ENCODE measurements around the gene NDUFC2.
"Not testable (repeated sequence)": the region's sequence is repeated elsewhere in the genome, so short reads cannot be mapped to it uniquely, and the experiment has no call there.

NDUFC2 gene

DNA sequence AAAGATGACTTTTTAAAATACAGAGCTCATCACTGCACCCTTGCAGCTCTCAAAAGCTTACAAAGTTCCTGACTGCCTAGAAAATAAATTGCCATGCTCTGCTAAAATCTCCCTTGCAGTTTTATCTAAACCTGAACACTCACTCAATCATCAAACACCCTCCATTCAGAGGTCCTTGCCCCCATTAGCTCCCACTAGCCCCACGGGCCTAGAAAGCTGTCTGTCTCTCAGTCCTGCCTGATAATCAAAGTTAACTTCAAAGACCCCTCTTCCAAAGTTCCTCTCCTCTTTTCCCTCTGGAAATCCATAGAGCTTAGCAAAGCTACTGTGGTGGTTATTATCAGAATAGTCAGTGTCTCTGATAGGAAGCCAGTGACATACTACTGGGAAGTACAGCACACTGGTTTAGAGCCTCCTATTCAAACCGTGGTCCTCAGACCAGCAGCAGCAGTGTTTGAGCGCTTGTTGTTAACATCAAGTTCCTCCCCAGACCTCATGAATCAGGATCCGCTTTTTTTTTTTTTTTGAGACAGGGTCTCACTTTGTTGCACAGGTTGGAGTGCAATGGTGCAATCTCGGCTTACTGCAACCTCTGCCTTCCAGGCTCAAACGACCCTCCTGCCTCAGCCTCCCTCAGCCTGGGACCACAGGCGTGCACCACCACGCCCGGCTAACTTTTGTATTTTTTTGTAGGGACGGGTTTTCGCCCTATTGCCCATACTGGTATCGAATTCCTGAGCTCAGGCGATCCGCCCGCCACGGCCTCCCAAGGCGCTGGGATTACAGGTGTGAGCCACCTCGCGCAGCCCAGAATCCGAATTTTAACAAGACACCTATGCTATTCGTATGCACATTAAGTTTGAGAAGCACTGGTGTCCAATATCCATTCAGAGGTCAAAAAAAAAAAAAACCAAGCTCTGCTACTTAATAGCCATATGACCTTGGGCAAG is 1.2 kb downstream of the NDUFC2 start:
- no peak for DNase-seq

DNA sequence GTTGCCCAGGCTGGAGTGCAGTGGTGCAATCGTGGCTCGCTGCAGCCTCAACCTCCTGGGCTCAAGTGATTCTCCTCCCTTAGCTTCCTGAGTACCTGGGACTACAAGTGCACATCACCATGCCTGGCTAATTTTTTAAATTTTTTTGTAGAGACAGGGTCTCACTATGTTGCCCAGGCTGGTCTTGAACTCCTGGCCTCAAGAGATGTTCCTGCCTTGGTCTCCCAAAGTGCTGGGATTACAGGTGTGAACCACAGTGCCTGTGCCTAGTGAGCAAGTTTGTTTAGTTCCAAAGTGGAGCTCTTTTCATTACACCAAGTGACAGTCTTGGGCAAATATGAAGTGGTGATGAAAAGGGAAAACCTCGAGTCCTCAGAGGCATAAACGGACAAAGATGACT is 2.1 kb downstream of the NDUFC2 start:
- not testable (repeated sequence) for DNase-seq

DNA sequence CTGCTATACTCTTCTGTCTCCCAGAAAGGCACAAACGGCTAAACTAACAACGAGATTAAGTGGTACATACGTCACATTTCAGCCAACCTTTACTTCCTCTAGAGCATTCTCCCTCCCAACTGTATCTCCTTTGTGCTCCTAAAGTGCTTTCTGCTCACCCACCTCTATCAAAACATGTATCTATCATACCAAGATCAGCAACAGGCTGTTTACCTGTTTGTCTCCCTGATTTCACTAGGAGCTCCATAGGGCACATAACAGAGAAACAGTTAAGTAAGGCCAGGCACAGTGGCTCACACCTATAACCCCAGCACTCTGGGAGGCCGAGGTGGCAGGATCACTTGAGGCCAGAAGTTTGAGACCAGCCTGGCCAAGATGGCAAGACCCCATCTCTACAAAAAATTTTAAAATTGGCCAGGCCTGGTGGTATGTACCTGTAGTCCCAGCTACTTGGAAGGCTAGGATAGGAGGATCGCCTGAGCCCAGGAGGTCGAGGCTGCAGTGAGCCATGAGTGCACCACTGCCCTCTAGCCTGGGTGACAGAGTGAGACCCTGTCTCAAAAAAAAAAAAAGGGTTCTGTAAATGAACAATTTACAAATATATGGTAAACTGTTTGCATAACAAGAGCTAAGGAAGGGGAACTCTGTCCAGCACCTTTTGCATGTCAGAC is 2.8 kb downstream of the NDUFC2 start:
- no peak for DNase-seq

DNA sequence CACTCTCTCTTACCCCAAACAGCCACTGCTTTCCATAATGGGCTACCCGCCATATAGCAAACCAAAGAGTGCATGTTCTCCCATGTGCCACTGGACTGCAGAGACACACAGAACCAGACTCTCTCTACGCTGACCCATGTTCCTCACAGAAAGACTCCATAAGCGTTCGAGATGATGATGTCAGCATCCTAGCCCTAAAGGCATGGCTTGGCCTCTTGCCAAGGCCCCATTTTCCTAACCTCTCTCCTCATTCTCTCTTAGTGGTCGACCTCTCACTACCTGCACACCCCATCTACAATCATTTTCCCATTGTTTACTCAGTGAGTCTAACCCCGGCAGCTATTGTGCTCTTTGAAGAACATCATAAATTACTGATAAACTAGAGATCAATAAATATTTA is 4.9 kb downstream of the NDUFC2 start:
- no peak for DNase-seq

DNA sequence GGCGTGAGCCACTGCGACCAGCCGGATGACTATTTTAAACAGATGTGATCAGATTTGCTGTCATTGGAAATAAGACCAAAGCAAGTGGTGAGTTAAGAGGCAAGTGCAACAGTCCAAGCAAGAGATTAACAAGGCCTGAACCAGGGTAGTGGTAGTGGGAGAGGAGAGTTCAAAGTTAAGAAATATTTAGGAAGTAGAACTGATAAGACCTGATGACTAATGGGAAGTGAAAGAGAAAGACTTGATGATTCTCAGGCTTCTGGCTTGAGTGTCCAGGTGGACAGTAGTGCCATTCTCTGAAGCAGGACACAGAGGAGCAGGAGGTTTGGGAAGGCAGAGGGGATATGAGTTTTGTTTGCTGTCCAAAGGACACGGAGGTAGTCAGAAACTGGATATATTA is 7.2 kb downstream of the NDUFC2 start:
- no peak for DNase-seq

DNA sequence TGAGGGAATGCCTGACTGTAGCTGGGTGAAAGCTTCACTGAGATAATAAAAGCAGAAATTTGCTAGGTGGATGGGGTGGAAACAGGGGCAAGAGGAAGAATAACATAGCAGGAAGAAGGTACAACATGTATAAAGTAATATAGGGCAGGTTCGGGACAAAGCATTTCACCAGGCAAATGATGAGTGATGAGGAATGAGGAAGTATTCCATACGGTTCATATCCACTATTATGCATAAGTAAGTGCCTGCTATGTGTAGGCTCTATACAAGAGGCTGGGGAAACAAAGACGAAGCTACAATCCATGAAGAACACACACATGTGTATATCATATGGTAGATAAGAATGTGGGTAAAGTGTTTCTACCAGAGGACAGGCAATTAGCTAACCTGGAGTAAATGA is 7.9 kb downstream of the NDUFC2 start:
- no peak for DNase-seq

DNA sequence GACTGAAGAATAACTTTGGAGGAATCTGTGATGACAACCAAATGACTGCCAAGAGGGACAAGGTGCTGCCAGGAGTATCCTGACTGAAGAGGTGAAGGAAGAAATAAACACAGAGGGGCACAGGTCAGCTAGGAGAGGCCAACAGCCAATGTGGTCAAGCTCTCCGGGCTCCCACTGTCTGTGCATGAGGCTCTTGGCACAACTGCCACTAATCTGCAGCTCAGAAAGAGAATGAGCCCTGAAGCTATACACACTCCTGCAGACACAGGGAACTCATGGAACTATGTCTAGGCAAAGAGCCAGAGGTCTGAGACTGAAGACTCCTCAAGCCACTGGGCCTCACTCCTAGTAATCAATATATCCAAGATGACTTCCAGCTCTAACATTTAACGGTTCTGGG is 9.0 kb downstream of the NDUFC2 start:
- no peak for DNase-seq

DNA sequence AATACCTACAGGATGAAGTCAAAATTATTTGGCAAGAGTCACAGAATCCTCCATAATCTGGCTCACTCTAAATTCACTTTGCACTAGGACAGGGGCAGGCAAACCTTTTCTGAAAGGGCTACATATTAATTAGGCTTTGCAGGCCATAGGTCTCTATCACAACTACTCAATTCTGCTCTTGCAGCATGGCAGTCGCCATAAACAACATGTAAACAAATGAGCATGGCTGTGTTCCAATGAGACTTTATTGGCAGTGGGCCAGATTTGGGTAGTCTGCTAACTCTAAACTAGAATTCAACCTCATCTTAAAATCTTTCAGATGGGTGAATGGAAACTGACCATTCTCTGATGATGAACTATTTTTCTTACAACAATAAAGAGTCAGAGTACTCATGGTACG is 10.2 kb downstream of the NDUFC2 start:
- no peak for DNase-seq

DNA sequence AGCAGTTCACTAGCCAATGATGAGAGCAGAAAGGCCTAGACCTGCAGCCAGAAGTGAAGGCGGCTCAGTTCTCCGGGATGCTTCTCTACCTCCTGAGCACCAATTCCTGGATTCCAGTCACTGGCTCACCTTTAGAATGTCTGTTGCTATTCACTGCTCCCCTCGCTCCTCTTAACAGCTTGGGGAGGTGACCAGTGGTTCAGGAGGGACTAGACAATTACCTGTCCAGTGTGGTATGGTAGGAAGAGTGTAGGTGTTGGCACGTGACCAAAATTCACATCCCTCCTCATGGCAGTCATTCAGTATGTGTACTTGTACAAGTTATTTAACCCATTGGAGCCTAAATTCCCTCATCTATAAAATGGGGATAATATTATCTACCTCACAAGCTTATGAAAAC is 12.0 kb downstream of the NDUFC2 start:
- no peak for DNase-seq

DNA sequence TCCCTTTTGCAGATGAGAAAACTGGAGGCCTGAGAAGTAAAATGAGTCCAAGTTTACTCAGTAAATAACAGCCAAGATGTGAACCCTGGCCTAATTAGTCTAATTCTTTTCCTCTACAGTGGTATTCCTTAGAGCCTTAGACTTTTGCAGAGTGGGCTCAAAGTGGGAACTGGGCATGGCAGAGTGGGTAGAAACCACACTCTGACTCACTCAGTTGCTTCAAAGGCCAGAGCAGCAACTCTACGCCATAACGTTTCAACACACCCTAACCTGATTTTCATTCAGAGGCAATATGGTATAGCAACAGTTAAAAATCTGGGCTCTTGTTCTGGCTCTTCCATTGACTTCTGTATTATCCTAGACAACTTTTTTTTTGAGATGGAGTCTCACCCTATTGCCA is 13.2 kb downstream of the NDUFC2 start:
- no peak for DNase-seq

DNA sequence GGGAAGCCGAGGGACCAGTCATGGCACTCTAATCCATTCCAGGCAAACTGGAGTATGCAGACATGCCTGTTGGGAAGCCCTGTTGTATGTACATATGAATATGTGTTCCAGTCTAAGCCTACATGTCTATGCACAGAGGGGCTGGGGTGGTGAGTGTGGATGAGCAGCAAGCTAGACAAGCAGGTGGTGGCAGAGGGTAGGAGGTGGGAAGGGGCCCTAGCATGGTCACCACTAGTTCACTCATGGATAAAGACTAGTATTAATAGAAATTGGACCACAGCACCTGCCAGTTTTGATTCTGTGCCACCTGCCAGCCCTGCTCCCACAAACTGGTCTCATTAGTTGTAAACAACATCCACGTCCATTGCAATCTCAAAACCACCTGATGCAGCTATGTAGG is 14.5 kb downstream of the NDUFC2 start:
- no peak for DNase-seq

DNA sequence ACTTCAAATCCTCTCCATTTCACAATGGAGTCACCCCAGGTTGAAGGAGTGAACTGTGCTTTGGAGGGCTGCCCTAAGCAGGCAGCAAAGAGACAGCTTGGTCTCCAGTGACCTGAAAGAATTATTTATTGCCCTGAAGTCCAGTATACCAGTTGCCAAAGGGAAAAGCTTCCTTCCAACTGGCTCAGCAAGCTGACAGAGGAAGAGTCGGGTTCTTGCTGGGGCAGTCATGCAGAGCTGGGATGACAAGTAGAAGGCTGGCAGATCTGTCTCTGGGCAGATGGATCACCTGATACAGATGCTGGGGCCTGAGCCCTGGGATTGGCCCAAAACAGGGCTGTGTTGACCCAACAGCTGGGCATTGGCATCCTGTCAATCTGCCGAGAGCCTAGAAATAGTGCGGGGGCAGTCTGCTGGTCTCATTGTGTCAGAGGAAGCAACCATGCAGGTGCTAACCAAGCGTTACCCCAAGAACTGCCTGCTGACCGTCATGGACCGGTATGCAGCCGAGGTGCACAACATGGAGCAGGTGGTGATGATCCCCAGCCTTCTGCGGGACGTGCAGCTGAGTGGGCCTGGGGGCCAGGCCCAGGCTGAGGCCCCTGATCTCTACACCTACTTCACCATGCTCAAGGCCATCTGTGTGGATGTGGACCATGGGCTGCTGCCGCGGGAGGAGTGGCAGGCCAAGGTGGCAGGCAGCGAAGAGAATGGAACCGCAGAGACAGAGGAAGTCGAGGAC is 16.1 kb downstream of the NDUFC2 start, which contains the start of gene THRSP:
Gene THRSP (plus strand): TSS at position 422 of the 742 bp plus-strand sequence. CDS start 21 bp downstream, at position 443.
- DNase-seq: no peak

DNA sequence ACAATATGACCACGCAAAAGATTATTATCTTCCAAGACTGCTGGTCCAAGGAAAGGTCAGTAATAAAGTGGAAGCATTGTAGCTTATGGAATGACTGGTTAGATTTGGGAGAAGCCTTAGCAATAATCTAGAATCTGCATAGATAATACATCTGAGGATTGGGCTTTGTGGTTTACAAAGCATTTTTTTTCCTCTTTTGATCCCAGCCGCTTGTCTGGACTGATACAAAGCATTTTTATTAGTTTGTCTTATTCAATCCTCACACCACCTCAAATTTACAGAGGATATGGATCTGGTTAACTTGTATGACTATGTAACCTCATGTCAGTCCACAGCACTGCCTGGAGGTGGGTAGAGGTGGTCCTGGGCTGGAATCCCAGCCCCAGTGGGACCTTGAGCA is 17.0 kb downstream of the NDUFC2 start:
- no peak for DNase-seq

DNA sequence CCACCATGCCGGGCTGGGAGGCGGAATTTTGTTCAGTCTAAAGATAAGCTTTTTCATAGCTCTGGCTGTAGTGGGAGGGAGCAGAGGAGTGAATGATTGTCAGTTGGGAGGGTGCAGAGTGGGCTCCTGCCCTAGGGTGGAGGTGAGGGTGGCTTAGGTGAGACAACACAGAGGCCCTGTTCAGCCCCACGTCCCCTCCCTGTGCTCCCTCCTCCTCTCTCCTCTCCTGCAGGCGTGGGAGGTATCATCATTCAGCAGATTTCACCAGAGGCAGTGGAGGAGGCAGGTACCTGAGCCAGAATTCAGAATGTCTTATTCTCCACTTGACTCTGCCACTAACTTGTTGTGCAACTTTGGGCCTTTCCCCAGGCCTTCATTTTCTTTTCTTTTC is 17.7 kb downstream of the NDUFC2 start:
- DNase-seq: no peak

DNA sequence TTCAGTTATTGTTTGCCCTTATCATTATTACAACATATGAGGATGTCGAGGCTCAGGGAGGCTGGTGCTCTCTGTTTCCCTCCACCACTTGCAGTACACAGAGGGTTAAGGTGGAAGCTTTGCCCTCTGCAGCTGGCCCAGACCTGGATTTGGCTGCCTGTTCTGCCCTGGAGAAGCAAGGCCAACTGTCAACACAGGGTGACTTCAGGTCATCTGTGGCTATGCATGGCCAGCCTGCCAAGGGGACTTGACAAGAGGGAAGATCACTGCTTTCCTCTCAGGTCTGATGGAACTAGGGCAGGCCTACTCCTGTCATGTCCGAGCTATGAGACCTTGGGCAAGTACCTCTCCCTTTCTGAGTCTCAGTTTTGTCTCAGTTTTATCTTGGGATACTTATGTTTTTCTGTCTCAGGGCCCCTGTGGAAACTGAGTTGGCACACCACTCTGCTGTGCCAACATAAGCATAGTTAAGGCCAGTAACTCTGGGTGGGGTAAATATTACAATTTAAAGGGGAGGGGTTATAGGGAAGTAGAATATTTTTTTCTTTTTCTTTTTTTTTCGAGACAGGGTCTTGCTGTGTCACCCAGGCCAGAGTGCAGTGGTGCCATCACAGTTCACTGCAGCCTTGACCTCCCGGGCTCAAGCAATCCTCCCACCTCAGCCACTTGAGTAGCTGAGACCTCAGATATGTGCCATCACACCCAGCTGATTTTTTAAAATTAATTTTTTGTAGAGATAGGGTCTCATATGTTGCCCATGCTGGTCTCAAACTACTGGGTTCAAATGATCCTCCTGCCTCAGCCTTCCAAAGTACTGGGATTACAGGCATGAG is 18.4 kb downstream of the NDUFC2 start:
- no peak for DNase-seq

DNA sequence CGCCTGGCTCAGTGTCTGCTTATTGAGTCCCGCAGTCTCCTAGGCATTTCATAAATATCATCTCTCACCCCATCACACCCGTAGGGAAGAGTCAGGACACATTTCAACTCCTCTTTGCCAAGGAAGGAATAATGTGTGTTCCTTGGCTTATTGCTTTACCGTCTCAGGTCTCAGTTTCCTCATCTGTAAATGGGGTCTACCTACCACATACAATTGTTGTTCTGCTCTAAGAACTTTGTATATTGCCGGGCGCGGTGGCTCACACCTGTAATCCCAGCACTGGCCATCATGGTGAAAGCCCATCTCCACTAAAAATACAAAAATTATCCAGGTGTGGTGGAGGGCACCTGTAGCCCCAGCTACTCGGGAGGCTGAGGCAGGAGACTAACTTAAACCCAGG is 19.1 kb downstream of the NDUFC2 start:
- DNase-seq: no peak

DNA sequence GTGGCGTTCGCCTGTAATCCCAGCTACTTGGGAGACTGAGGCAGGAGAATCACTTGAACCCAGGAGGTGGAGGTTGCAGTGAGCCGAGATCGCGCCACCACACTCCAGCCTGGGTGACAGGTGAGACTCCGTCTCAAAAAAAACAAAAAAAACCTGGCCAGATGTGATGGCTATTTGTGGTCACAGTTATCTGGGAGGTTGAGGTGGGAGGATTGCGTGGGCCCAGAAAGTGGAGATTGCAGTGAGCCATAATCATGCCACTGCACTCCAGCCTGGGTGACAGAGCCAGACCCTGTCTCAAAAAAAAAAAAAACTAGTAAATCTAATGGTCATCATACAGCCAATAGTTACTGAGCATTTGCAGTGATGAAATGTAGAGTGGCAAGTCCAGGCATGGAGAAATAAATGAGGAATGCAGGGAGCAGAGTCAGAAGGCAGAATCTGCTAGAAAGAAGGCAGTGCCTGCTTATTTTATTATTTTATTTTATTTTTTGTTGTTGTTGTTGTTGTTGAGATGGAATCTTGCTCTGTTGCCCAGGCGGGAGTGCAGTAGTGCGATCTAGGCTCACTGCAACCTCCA is 19.8 kb downstream of the NDUFC2 start:
- DNase-seq: not testable (repeated sequence)

DNA sequence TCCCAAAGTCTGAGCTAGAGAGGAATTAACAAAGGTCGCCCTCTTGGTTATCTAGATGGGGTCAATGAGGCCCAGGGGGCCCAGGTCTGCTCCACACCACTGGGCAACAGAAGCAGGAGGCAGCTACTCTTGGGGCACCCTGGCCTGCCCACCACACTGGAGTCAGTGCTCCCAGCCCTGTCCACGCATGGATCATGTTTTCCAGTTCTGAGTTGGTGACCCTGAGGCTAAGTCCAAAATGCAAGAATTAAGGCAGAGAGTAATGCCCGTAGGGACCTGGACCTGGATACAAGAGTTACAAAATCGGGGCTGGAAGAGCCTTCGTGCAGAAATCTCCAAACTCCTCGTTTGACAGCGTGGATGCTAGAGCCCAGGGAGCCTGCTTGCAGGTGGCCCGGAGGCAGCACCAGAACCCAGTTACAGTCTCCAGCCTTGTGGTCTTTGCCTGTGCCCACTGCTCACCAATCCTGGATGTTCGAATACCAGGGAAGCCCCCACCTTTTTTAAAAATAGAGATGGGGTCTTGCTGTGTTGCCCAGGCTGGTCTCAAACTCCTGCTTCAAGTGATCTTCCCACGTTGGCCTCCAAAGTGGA is 22.1 kb downstream of the NDUFC2 start:
- no peak for DNase-seq

DNA sequence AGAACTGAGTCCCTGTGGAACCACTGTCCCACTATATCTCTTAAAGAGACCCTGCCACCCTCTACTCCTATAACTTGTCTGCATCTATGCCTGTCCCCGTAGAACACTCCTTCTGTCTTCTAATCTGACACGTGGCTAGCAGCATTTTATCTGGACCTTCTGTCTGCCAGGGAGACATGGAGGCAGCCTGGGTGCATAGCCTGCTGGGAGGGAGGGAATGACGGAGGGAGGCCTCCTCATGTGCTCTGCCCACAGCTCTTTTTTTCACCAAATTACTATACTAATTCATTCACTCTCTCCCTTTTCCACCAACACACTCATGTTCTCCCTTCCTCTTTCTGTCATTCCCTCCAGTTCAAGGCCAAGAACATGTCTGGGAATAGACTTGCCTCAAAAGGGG is 23.6 kb downstream of the NDUFC2 start:
- no peak for DNase-seq

DNA sequence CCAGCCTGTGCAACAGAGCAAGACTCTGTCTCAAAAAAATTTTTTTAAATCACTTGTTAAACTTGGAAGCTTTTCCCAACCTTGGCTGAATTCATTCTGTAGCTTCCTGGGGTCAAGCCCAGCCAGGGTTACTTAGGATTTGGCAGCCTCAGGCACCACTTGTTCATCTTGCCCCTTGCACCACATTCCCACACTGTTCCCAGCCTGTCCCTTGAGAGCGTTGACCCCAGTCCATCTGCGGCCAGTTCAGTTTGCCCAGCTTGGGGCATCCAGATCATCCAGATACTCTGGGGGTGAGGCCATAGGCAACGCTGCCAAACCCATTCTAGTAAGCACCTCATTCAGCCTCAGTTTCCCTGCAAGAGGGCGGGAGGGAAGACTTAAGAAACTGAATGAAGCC is 24.7 kb downstream of the NDUFC2 start:
- DNase-seq: no peak

DNA sequence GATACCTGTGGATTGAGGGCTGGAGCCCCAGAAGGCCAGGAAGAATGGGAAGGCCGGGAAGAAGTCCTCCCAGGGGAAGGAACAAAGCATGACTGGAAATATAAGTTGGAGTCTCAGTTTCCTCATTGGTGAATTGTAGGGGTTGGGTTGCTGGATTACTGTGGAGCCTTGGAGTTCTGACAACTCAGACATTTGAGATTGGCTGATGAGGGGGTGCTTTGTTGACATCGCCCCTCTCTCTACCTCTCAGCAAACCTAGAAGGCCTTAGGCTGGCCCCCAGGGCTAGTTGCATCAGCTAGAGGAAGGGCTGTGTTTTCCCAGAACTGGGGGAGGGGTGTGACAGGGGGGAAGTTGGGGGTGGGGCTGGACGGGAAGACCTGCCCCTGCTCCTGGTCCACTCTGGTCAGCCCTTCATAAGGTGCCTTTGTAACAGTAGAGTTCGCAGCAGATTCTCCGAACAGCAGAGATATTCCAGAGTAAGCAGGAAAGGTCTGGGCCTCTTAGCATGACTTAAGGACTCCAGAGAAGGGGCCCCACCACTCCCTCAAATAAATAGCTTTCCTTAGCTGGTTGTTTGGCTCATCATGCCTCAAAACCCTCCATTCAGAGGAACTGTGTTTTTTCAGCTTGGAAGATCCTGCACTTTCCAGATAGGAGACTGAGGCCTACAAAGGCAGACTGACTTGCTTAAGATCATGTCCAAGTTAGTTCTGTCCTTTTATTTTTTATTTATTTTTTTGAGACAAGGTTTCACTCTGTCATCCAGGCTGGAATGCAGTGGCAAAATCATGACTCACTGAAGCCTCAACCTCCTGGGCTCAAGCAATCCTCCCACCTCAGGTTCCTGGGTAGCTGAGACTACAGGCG is 28.5 kb downstream of the NDUFC2 start:
- DNase-seq: no peak
